B cell (primary cell): ENCODE measurements around the gene ATP6V1B1. TPM values are rescaled to one million over a fixed set of nuclear protein-coding genes. Genes with fewer than 3 reads are reported as not detected.

Experiments
- ATAC-seq: fragments of 200-7000 bp; cut with Tn5 transposase; one replicate; pipeline ENCODE4 v1.10.0; 2021; ENCODE audit warnings: low read depth, mild to moderate bottlenecking, moderate number of reproducible peaks, moderate library complexity
- CTCF ChIA-PET: fragments of 350-600 bp; sonication (Branson Sonifier 250); formaldehyde crosslinking; loops from one replicate; lab custom pipeline; 2021; ENCODE audit warnings: antibody characterized with exemption, inconsistent platforms; lab: Charles Lee
- POLR2A ChIA-PET: fragments of 350-600 bp; sonication (Branson Sonifier 250); formaldehyde crosslinking; loops from one replicate; lab custom pipeline; 2021; ENCODE audit warnings: antibody characterized with exemption; lab: Charles Lee
- DNase-seq: peaks from one replicate; pipeline ENCODE4 v3.0.0; 2013
- H2AFZ ChIP-seq: 2 replicates; pipeline ENCODE4 v1.6.1; 2012; ENCODE audit warnings: mild to moderate bottlenecking, low read depth, low read length; ENCODE audit not compliant: insufficient read depth, poor library complexity, severe bottlenecking
- H3K27ac ChIP-seq, 2 donors: 1 replicate in 1 of 2; 2 replicates in 1 of 2; pipeline ENCODE4 v1.5.1; 2012 to 2013; ENCODE audit warnings: low read length in 2 of 2, mild to moderate bottlenecking in 2 of 2, moderate library complexity in 1 of 2
- H3K27me3 ChIP-seq, 4 experiments: fragments of 200-600 bp in 1 of 4; sonication (generic) in 1 of 4; replicated peaks in 1 of 4; 1 replicate in 2 of 4; 2 replicates in 2 of 4; pipeline versions ENCODE4 v1.6.1 to v1.7.0; 2013 to 2016; ENCODE audit warnings: low read length in 3 of 4, mild to moderate bottlenecking in 2 of 4, mixed read lengths in 1 of 4, moderate library complexity in 1 of 4; ENCODE audit not compliant: insufficient read depth in 4 of 4, control insufficient read depth in 3 of 4; ENCODE audit errors: control extremely low read depth in 1 of 4
- H3K36me3 ChIP-seq, 2 experiments: replicated peaks in 1 of 2; 1 replicate in 1 of 2; 2 replicates in 1 of 2; pipeline versions ENCODE4 v1.6.1 to v1.7.1; 2013; ENCODE audit warnings: low read length in 1 of 2; ENCODE audit not compliant: insufficient read depth in 2 of 2, control insufficient read depth in 1 of 2; ENCODE audit errors: control extremely low read depth in 1 of 2, extremely low read depth in 1 of 2
- H3K4me1 ChIP-seq, 2 donors: fragments of 200-600 bp in 1 of 2; sonication (generic) in 1 of 2; 1 replicate in 1 of 2; 2 replicates in 1 of 2; pipeline versions ENCODE4 v1.5.1 to v1.6.1; 2013 to 2017; ENCODE audit warnings: low read length in 2 of 2; ENCODE audit not compliant: control insufficient read depth in 2 of 2, insufficient read depth in 2 of 2
- H3K4me2 ChIP-seq: replicated peaks from 2 replicates; pipeline ENCODE3; 2012; ENCODE audit warnings: mild to moderate bottlenecking, low read depth, low read length; ENCODE audit not compliant: poor library complexity, severe bottlenecking
- H3K4me3 ChIP-seq, 5 experiments: fragments of 200-600 bp in 1 of 5; sonication (generic) in 1 of 5; 1 replicate in 3 of 5; 2 replicates in 2 of 5; pipeline versions ENCODE4 v1.5.1 to v1.7.0; 2011 to 2016; ENCODE audit warnings: low read length in 4 of 5, mild to moderate bottlenecking in 4 of 5, low read depth in 2 of 5, control low read depth in 1 of 5, moderate library complexity in 1 of 5; ENCODE audit not compliant: insufficient read depth in 1 of 5; ENCODE audit errors: control extremely low read depth in 1 of 5, extremely low read depth in 1 of 5
- H3K79me2 ChIP-seq: fragments of 200-600 bp; sonication (generic); one replicate; pipeline ENCODE4 v1.6.0; 2016; ENCODE audit warnings: low read length; ENCODE audit not compliant: control insufficient read depth, insufficient read depth
- H3K9ac ChIP-seq: fragments of 200-600 bp; sonication (generic); 2 replicates; pipeline ENCODE4 v1.6.1; 2017; ENCODE audit warnings: mild to moderate bottlenecking, low read length, moderate library complexity
- H3K9me3 ChIP-seq, 3 donors: one replicate each; pipeline versions ENCODE4 v1.6.1 to v1.7.1; 2013; ENCODE audit warnings: low read length in 2 of 3; ENCODE audit not compliant: control insufficient read depth in 2 of 3, insufficient read depth in 1 of 3; ENCODE audit errors: control extremely low read depth in 1 of 3
- H4K20me1 ChIP-seq: 2 replicates; pipeline ENCODE4 v1.6.0; 2012; ENCODE audit warnings: mild to moderate bottlenecking, low read length; ENCODE audit not compliant: insufficient read depth, control insufficient read depth, poor library complexity, severe bottlenecking
- H3K27ac Mint-ChIP-seq: one replicate; pipeline ENCODE4 v1.8.0; 2021; ENCODE audit warnings: mixed read lengths
- H3K27me3 Mint-ChIP-seq: one replicate; pipeline ENCODE4 v1.8.0; 2021; ENCODE audit warnings: mixed read lengths
- H3K4me1 Mint-ChIP-seq: one replicate; pipeline ENCODE4 v1.8.0; 2021; ENCODE audit warnings: mixed read lengths
- H3K4me3 Mint-ChIP-seq: one replicate; pipeline ENCODE4 v1.8.0; 2021; ENCODE audit warnings: mixed read lengths
- H3K9me3 Mint-ChIP-seq: one replicate; pipeline ENCODE4 v1.8.0; 2022; ENCODE audit warnings: mixed read lengths; ENCODE audit not compliant: insufficient read depth
- EZH2 ChIP-seq: IDR thresholded peaks from 2 replicates; pipeline ENCODE4 v1.6.1; 2012; ENCODE audit warnings: borderline replicate concordance, low read depth, mild to moderate bottlenecking, moderate library complexity, low read length; ENCODE audit not compliant: insufficient read depth, poor library complexity, severe bottlenecking
- WGBS: methylation state at CpG from one replicate; pipeline ENCODE4 v1.1.5; 2013; ENCODE audit warnings: missing lambda C conversion rate; ENCODE audit not compliant: insufficient coverage; 5-methylcytosine and 5-hydroxymethylcytosine counted together
- intact Hi-C: fragments of 100-400 bp; cut with micrococcal nuclease; formaldehyde crosslinking; loops from one replicate; pipeline ENCODE4 v1.10.0; 2022
- polyA plus RNA-seq: library from polyadenylated mRNA; depleted of rRNA; stranded (reverse); fragments of >200 nt; gene quantifications from 2 replicates; pipeline ENCODE4 v1.2.3, GENCODE V29; 2012
- total RNA-seq, 2 donors: library from RNA; stranded (reverse); fragments of 120-200 nt in 1 of 2; gene quantifications; 1 replicate in 1 of 2; 2 replicates in 1 of 2; pipeline versions ENCODE4 v1.2.3 to v1.2.4, GENCODE V29; 2013 to 2022
- TF ChIP-seq, protein P1 (sequence below): fragments of 200-600 bp; IDR thresholded peaks from one replicate; pipeline ENCODE4 v1.8.0; 2022; ENCODE audit warnings: antibody characterized with exemption, mild to moderate bottlenecking

ATP6V1B1 gene
- total and polyA plus RNA-seq, 2 donors (not counting 1 experiment from before 2014, with no cell fraction given): not detected

DNA sequence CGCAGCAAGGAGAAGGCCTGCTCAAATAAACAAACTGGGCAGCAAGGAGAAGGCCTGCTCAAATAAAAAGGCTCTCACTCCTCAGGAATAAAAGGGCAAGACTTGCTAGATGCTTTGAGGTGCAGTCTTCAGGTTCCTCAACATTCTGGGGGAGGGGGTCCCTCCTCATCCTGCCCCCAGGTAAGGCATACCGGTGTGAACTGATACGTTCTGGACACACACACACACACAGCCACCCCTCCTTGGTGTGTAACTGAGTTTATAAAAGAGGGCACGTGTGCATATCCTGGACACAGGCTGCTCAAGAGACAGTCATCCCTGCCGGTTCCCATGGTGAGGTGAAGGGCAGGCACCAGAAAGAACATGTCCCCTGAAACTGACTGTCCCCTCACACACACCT is 54.5 kb downstream of the ATP6V1B1 start:
- no peaks in the 10 kb centered on the region for H3K9me3 ChIP-seq
- peaks cover 16% of the 10 kb centered on the region for H4K20me1 ChIP-seq
- Mint-ChIP-seq H3K4me3 (no peak overlapping the region), H3K9me3 (no peaks in the 10 kb centered on the region), H3K4me1 (peaks cover 26% of the 10 kb centered on the region), H3K27me3 (no peaks in the 10 kb centered on the region), H3K27ac (no peak overlapping the region)
- peaks cover 15 to 16% of the 10 kb centered on the region in 2 donors for H3K4me1 ChIP-seq
- H2AFZ ChIP-seq: no peak overlapping the region
- no peak overlapping the region for H3K27ac ChIP-seq
- ChIA-PET CTCF (interaction anchor here (1.0 to 1.6 kb wide), 3 partner anchors 11 to 26 kb away, joined by 3 to 5 read pairs (median 4); no protein-coding TSS in a partner anchor), POLR2A (no interaction called here)
- no peak for DNase-seq
- no peak for ATAC-seq
- intact Hi-C loops: no loop called here
- H3K4me3 ChIP-seq: no peak overlapping the region
- no CpG with 5 or more reads among the region's 5 CpGs for WGBS
- no peak for TF ChIP-seq EZH2
- TF ChIP-seq, protein P1, sequence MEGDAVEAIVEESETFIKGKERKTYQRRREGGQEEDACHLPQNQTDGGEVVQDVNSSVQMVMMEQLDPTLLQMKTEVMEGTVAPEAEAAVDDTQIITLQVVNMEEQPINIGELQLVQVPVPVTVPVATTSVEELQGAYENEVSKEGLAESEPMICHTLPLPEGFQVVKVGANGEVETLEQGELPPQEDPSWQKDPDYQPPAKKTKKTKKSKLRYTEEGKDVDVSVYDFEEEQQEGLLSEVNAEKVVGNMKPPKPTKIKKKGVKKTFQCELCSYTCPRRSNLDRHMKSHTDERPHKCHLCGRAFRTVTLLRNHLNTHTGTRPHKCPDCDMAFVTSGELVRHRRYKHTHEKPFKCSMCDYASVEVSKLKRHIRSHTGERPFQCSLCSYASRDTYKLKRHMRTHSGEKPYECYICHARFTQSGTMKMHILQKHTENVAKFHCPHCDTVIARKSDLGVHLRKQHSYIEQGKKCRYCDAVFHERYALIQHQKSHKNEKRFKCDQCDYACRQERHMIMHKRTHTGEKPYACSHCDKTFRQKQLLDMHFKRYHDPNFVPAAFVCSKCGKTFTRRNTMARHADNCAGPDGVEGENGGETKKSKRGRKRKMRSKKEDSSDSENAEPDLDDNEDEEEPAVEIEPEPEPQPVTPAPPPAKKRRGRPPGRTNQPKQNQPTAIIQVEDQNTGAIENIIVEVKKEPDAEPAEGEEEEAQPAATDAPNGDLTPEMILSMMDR: no peak
- H3K4me2 ChIP-seq: no peak overlapping the region
- peaks cover 1 to 59% of the 10 kb centered on the region in 2 experiments for H3K36me3 ChIP-seq
- no peaks in the 10 kb centered on the region for H3K27me3 ChIP-seq
- peaks cover 21% of the 10 kb centered on the region for H3K79me2 ChIP-seq
- H3K9ac ChIP-seq: no peak overlapping the region

DNA sequence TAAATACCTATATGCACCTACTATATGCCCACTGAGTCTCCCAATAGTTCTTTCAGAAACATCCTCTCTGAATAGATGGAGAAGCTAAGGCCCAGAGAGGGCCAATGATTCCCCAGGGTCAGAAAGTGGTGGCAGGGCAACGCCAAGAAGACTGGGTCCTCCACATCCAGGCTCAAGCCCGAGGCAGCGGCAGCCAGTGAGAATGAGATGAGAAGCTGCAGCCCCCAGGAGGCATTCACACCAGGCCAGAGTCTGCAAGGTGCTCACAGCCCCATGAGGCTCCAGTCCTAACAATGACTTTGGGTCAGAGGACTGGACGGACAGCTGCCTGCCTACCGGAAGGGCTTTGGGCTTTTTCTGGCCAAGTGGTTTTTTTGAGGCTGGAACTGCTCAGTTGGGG is 55.4 kb downstream of the ATP6V1B1 start:
- H3K27me3 ChIP-seq: no peaks in the 10 kb centered on the region
- no peak overlapping the region for H2AFZ ChIP-seq
- H3K9ac ChIP-seq: no peak overlapping the region
- ATAC-seq: no peak
- H3K27ac ChIP-seq: no peak overlapping the region
- no peak overlapping the region for H3K4me3 ChIP-seq
- H3K79me2 ChIP-seq: peaks cover 27% of the 10 kb centered on the region
- no peaks in the 10 kb centered on the region for H3K9me3 Mint-ChIP-seq
- 100% methylated on average over 5 of the region's 5 CpGs for WGBS
- peaks cover 1 to 54% of the 10 kb centered on the region in 2 experiments for H3K36me3 ChIP-seq
- no peaks in the 10 kb centered on the region for H3K9me3 ChIP-seq
- no peak overlapping the region for H3K4me2 ChIP-seq
- H3K4me3 Mint-ChIP-seq: no peak overlapping the region
- intact Hi-C loops: no loop called here
- no peak overlapping the region for H3K27ac Mint-ChIP-seq
- H4K20me1 ChIP-seq: peaks cover 16% of the 10 kb centered on the region
- DNase-seq: no peak
- CTCF ChIA-PET: interaction anchor here (1.6 to 3.9 kb wide), 2 partner anchors 13 to 26 kb away, joined by 4 to 15 read pairs; partner anchors contain the start of gene ANKRD53
- TF ChIP-seq EZH2: no peak
- TF ChIP-seq, protein P1: no peak
- no peaks in the 10 kb centered on the region for H3K27me3 Mint-ChIP-seq
- POLR2A ChIA-PET: no interaction called here
- peaks cover 21 to 23% of the 10 kb centered on the region in 2 donors for H3K4me1 ChIP-seq
- peaks cover 33% of the 10 kb centered on the region for H3K4me1 Mint-ChIP-seq
